GM21619 (cell line): Measurements from ENCODE around the gene MYO1F.
"Not testable (repeated sequence)": the region's sequence is repeated elsewhere in the genome, so short reads cannot be mapped to it uniquely, and the experiment has no call there.

Experiments
- ATAC-seq: cut with Tn5 transposase; IDR thresholded peaks from one replicate; pipeline ENCODE4 v1.9.1; 2021; ENCODE audit not compliant: unreplicated experiment

The MYO1F gene

DNA sequence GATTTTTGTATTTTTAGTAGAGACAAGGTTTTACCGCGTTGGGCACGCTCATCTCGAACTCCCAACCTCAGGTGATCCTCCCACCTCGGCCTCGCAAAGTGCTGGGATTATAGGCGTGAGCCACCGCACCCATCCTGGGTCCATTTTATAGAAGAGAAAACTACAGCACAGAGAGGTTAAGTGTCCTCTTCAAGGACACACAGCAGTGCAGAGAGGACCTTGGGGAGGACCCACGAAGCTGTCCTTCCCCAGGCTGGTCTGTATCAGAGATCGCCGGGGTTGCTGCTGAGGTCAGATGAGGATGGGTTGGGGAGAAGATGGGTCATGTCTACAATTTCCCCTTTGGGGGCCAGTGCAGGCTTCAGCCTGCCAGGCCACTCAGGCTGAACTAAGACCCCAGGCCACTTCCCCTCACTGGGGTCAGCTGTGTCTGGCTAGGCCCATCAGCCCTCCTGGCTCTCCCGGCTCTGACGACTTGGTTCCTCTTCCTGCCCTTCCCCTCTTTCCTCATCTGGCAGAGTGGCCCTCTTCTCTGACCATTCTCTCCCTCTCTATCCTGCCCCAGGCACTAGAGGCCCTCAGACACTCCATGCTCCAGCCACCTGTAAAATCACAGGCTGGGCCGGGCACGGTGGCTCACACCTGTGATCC is 9.6 kb downstream of the MYO1F start:
- ATAC-seq: no peak

DNA sequence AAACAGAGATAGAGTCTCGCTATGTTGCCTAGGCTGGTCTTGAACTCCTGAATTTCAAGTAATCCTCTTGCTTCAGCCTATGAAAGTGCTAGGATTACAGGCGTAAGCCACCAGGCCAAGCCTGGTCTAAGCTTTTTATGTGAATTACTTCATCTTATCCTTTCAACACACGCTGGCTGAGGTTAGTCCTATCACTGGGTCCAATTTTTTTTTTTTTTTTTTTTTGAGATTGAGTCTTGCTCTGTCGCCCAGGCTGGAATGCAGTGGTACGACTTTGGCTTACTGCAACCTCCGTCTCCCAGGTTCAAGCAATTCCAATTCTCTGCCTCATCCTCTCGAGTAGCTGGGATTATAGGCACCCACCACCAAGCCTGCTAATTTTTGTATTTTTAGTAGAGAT is 10.4 kb downstream of the MYO1F start:
- no peak for ATAC-seq

DNA sequence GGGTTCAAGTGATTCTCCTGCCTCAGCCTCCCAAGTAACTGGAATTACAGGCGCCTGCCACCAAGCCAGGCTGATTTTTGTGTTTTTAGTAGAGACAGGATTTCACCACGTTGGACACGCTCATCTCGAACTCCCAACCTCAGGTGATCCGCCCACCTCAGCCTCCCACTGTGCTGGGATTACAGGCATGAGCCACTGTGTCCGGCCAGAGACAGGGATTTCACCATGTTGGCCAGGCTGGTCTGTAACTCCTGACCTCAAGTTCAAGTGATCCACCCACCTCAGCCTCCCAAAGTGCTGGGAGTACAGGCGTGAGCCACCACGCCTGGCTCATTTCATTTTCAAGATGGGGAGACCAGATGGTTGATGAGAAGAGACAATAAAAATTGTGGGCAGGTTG is 12.4 kb downstream of the MYO1F start:
- not testable (repeated sequence) for ATAC-seq

DNA sequence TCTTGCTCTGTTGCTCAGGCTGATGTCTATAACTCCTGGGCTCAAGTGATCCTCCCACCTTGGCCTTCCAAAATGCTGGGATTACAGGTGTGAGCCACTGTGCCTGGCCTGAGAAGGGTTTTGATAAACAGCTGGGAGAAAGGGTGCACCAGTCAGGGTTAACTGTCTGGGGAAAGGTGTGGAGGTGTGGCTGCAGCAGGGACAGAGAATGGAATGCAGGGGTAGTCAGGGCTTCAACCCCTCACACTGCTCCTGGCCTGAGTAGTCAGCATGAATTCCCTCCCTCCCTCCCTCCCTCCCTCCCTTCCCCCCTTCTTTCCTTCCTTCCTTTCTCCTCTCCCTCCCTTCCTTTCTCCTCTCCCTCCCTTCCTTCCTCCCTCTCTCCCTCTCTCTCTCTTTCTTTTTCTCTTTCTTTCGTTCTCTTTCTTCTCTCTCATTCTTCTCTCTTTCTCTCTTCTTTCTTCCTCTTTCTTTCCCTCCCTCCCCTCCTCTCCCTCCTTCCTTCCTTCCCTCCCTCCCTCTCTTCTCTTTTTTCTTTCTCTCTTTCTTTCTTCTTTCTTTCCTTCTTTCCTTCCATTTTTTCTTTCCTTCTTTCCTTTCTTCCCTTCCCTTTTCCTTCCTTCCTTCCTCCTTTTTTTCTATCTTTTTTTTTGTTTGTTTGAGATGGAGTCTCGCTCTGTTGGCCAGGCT is 16.0 kb downstream of the MYO1F start:
- ATAC-seq: no peak

DNA sequence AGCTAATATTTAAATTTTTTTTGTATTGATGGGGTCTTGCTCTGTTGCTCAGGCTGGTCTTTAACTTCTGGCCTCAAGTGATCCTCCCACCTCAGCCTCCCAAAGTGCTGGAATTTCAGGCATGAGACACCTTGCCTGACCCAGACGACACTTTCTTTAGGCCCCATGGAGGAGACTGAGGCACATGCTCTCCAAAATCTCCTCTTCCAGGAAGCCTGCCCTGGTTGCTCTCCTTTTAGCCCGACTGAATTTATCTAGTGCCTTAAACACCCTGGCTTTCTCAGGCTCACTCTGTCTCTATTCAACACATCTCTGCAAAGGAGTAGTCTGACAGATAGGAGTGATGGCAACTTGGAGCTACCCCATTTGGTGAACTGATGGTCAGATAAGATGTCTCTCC is 18.9 kb downstream of the MYO1F start:
- ATAC-seq: no peak

DNA sequence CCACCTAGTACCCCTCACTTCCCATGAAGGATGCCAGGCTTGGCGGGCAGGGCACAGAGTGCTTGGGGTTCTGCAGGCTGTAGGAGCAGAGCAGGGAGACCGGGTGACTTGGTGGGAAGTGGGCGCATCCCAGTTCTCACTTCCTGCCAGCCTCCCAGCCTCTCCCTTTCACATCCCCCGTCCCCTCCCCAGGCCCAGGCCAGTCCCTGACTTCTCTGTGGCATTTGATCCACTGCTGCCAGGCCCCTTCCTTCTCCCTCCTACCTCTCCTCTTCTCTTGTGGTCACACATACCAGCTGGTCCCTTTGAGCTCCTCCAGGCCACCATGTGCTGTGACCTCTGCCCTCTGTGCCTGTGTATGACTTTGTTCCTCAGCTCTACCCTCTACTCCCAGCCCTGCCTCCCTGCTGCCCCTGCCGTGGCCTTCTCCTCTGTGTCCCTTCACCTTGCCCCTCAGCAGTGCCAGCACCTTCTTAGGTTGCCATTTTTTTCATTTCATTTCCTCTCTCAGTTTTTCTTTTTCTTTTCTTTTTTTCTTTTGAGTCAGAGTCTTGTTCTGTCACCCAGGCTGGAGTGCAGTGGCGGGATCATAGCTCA is 19.5 kb downstream of the MYO1F start:
- ATAC-seq: no peak

DNA sequence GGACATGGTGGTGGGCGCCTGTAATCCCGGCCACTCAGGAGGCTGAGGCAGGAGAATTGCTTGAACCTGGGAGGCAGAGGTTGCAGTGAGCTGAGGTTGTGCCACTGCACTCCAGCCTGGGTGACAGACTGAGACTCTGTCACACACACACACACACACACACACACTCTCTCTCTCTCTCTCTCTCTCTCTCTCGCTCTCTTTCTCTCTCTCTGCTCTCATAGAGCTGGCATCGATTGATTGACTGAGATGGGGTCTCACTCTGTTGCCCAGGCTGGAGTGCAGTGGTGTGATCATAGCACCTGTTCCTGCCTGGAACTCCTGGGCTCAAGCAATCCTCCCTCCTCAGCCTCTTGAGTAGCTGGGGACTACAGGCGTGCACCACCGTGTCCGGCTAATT is 23.5 kb downstream of the MYO1F start:
- not testable (repeated sequence) for ATAC-seq

DNA sequence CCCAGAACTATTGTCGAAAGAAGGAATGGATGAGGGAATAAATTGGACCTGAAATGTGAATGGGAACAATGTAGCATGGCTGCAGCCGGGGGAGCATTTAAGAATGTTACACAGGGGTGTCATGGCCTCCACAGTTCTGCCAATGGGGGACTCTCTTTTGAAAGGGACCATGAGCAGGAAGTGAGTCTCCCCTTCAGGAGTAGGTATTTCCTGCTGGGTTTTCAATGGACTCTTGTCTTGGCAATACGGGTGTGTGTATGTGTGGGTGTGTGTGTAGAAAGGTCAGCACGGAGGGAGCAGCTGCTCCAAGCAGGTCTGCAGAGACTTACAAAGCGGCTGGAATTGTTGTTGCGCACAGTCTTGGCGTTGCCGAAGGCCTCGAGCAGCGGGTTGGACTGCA is 24.4 kb downstream of the MYO1F start:
- no peak for ATAC-seq

DNA sequence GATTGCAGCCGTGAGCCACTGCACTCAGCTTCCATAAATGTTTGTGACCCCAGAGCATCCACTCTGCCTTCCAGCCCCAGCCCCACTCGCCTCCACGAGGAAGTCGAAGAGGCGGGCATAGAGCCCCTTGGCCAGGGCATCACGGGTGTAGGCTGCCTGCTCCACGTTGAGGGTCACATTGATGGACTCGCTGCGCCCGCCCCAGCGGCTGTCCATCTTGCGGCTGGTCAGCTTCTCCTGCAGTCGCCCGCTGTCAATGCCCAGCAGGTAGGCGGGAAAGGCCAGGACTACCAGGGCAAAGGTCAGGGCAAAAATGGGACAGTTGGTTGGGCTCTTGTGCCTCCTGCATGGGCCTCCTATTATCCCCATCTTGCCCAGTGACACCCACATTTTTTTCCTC is 27.2 kb downstream of the MYO1F start:
- ATAC-seq: no peak

DNA sequence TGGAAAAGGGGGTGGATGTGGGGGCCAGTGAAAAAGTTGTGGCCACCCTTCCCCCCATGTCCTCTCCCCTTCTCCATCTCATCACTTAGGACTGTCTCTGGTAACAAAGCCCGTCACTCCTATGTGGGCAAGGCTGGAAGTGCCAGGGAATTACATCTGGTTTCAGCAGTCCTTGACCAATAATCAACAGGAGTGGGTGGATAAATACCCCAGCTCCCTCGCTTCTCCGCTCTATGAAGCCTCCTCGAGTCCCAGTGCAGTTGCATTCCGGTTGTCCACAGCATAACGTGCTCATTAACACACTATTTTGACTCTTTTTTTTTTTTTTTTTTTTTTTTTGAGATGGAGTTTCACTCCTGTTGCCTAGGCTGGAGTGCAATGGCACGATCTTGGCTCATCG is 31.5 kb downstream of the MYO1F start:
- ATAC-seq: no peak

DNA sequence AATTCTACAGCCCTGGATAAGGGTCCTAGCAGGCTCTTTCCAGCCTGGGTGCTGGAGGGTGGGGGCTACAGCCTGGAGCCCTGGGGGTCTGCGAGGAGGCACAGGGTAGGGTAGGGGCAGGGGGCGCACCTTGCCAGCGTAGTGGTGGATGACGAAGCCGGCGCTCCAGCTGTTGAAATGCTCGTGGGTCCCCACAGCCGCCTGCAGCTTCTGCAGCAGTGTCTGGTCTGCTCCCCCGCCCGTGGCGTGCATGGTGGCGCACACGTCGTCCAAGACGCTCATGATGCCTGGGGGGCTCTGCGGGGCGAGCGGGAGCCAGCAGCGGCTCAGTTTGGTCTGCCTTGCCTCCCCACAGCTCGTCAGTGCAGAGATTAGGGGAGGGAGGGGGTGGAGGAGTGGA is 33.1 kb downstream of the MYO1F start:
- ATAC-seq: no peak

DNA sequence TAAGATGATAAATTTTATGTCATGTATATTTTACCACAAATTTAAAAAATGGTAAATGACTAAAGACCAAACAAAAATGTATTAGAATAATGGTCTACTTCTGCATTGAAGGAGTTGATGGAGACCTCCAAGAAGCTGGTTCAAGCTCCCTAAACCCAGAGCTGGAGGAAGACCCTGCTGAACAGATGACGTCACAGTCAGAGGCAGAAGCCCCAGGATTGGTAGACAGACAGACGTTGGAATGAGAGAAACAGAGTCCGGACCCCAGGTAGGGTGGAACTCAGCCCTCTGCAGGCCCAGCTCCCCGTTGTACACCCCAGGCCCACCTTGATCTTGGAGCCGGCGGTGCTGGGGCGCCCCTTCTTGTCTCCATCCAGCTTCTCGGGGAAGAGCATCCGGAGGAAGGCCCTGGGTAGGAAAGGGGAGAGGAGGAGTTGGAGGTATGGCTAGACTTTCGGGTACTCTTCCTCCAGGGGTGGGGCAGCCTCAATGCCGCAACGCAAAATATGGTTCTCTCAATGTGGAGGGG is 37.6 kb downstream of the MYO1F start:
- no peak for ATAC-seq

DNA sequence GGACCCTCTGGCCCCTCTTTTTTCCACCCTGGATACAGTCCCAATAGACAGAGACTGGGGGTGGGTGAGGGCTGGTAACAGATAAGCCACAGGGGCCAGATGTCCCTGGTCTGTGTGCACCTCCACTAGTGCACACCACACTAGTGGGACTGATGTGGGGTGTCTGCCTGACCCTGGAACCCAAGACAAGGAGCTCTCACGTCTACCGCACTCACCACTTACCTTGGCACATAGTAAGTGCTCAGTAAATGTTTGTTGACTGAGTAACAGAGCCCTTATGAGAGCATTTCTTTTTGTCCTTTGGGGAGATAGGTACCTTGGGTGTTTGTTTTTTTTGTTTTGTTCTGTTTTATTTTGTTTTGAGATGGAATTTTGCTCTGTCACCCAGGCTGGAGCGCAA is 40.1 kb downstream of the MYO1F start:
- no peak for ATAC-seq

DNA sequence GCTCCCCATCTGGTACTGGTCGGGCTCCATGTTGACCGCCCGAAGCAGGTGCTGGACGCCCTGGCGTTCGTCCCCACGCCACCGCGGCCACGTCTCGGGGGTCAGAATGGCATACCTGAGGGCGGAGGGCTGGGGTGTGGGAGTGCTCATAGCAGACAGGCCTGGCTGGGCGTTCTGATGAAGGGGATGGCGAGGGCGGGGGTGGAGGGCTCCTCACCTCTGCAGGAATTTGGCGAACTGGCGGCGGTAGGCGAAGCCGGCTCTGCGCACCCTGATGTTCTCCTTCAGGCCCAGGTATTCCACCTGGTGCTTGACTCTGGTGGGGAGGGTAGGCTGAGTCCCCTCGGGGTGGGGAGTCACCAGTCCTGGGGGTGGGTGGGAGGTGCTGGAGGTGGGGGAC is 41.0 kb downstream of the MYO1F start:
- no peak for ATAC-seq

DNA sequence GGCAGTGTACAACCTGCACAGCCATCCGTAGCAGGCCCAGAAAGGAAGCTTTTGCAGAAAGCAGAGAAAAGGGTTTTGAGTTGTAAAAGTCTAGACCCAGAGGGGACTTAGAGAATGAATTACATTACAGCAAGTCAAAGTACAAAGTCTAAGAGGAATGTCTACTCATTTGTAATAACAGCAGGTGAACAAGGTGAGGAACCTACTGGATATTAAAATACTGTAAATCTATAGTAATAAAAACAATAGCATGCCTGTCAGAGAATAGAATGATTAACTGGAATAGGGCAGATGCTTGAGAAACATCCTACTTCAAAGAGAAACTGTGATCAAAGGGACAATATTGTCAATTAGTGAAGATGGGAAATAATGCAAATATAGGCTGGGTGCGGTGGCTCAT is 45.0 kb downstream of the MYO1F start:
- ATAC-seq: no peak

DNA sequence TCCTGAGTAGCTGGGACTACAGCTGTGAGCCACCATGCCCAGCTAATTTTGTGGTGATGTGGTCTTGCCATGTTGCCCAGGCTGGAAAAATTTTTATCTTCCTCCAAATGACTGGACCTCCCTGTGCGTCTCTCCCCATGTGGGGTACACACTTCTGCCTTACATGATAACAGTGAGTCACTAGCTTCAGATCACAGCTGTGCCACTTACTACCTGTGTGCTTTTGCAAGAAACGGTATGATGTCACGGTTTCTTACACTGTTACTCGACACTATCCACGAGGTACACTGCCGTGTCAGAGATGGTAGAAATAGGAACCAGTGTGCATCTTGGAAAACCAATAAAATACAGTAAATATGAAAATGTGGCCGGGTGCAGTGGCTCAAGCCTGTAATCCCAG is 45.8 kb downstream of the MYO1F start:
- no peak for ATAC-seq

DNA sequence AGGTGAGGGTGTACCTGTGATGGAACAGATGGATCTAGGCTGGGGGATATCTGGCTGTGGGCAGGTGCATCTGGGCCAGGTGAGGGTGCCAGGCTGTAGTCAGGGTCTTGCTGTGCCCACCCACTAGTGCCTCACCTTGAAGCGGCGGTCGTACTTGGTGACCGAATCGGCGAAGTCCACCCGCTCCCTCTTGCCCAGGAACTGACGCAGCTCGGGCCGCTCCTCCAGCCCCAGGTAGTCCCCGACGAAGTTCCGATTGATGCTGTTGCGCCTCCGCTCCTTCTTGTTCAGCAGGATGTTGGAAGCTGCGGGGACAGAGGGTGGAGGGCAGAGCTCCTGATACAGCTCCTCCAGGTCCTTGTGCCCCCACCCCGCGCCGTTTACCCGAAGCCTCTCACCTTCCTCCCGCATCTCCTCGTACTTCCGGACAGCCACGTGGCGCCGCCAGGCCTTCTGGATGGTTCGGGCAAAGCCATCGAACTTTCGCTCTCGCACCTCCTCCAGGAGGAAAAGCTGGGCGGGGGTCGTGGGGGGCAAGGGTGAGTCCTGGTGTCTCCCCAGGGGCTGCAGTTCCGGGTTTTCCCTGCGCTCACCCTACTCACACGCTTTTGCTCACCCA is 47.1 kb downstream of the MYO1F start:
- ATAC-seq: no peak

DNA sequence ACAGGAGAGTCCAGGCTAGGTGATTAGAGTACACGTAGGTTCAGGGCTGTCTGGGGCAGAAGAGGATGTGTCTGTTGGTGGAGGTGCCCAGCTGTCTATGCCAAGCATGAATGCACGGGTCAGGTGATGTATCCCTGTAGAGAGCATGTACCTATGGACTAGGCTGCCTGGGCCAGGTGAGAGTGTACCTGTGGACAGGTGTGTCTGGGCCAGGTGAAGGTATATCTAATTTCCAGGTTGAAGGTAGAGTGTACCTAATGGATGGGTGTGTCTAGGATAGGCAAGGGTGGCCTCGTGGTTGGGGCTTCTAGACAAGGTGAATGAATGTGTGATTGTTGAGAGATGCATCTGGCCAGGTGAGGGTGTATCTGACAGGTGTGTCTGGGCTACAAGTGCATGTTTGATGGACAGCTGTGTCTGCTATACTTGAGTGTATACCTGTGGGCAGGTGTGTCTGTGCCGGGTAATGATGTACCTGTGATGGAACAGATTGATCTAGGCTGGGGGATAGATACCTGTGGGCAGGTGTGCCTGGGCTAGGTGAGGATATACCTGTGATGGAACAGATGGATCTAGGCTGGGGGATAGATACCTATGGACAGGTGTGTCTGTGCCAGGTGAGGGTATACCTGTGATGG is 47.8 kb downstream of the MYO1F start:
- ATAC-seq: no peak

DNA sequence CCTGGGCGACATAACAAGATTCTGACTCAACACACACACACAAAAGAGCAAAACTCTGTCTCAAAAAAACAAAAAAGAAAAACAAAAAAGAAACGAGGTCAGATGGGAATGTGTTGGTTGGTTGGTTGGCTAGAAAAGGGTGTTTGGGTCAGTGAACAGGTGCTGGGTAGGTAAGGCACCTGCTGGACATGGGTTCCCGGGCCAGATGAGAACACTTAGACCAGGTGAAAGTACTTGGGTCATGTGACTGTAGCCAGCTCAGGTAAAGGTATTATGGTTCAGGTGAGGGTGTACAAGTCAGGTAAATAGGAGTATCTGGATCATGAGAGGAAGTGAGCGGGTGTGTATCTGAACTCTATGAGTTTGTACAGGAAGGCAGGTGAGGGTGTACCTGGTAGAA is 48.7 kb downstream of the MYO1F start:
- ATAC-seq: no peak

DNA sequence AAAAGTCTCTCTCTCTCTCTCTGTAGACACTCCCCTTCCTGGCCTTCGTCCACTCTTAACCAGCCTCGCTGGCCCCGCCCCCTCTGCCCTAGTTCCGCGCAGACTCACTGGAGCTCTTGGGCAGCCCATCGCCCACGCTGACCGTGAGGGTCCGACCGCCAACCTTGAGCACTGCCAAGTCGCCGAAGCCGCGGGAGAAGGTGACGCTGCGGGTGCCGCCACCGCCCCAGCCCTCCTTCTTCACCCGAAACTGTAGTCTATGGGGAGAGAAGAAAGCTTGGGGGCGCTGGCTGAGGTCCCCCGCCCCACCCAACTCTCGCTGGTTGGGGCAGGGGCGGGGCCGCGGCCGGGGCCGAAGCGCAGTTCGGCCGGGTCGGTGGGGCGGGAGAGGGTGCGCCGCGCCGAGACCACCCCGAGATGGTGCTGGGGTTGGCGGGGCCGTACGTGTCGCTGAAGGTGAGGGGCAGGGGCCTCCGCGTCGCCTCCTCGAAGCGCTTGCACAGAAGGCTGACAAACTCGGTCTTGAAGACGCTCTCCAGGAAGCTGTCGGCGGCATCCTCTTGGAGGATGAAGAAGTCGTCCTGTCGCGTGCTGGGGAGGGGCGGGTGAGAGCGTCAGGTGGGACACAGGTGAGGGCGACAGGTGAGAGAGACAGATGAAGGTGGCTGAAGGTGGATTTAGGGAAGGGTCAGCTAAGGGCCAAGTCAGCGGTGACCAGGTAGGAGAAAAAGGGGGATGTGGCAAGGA is 50.7 kb downstream of the MYO1F start:
- ATAC-seq: no peak

DNA sequence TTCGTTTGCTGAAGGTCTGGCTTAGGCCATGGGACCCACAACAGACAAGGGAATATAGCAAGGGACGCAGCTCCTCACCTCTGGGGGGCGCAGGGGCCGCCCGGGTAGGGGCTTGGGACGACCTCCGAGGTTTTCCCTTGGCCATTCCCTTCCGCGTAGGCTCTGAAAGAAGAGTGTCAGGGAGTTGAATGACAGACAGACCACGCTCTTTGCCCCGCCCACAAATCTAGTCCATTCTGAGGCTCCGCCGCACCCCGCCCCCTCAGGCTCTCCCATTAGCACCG is 51.9 kb downstream of the MYO1F start:
- ATAC-seq: no peak
